Measurements from ENCODE around the gene COL4A2. TPM values are rescaled to one million over a fixed set of nuclear protein-coding genes. Genes with fewer than 3 reads are reported as not detected.

The COL4A2 gene
- total RNA-seq, 6 donors from 2014 or later: 169 to 458 (median 258) TPM

DNA sequence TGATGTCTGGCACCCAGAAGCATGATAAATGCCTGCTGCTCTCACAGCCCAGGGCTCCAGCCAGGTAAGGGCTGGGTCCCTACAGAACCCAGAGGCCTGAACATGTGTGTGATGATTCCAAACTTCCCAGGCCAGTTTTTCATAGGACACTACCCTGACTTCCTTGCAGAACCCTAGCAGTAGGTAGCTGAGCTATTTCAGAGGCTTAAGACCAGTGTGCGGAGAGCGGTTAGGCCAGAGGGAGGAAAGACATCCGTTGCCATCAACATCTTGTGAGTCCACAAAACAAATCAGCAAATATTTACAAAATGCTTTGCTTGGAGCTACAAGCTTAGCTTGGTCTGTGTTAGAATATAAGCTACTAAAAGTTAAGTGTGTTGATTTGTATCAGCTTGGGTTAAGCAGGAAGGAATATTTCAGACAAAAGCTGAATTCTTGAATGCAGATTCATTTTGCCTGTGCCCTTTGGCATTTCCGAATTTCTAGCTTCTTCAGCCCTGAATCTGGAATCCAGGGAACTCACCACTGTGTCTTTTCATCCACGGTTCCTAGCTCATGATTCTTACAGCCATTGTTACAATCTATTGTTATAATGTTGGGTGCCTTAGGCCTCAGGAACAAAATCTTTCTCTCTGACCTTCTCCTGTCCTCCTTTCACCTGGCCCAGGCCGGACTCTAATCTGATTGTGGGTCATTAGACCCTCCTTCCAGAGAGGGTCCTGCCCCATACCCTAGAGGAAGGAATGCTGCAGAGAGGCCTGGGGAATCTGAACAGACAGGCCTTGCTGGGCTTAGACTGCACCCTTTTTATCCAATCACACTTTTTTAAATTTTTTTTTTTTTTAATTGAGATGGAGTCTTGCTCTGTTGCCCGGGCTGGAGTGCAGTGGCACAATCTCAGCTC is 242.1 kb downstream of the COL4A2 start:
- TF ChIP-seq, protein P1, sequence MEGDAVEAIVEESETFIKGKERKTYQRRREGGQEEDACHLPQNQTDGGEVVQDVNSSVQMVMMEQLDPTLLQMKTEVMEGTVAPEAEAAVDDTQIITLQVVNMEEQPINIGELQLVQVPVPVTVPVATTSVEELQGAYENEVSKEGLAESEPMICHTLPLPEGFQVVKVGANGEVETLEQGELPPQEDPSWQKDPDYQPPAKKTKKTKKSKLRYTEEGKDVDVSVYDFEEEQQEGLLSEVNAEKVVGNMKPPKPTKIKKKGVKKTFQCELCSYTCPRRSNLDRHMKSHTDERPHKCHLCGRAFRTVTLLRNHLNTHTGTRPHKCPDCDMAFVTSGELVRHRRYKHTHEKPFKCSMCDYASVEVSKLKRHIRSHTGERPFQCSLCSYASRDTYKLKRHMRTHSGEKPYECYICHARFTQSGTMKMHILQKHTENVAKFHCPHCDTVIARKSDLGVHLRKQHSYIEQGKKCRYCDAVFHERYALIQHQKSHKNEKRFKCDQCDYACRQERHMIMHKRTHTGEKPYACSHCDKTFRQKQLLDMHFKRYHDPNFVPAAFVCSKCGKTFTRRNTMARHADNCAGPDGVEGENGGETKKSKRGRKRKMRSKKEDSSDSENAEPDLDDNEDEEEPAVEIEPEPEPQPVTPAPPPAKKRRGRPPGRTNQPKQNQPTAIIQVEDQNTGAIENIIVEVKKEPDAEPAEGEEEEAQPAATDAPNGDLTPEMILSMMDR (IDR thresholded peaks at IDR 0.05): no peak
- no peak for TF ChIP-seq POLR2AphosphoS5 (IDR thresholded peaks at IDR 0.05)
- TF ChIP-seq POLR2A (IDR thresholded peaks at IDR 0.05): no peak
- TF ChIP-seq EP300 (IDR thresholded peaks at IDR 0.05): no peak
- Histone ChIP-seq H3K4me3 (no peak overlapping the region), H3K27ac (peak overlapping the region in 1 of 4 donors; percentile 10), H3K4me1 (peaks cover 14 to 25% (median 21%) of the 10 kb centered on the region in 4 donors), H3K9me3 (no peaks in the 10 kb centered on the region), H3K27me3 (no peaks in the 10 kb centered on the region), H3K36me3 (no peaks in the 10 kb centered on the region)
- DNase-seq: no peak
- WGBS, 2 donors: 82 to 89% methylated on average over 7 of the region's 7 CpGs
- ATAC-seq (ENCODE audit: low FRiP score in 2 of 2): no peak

DNA sequence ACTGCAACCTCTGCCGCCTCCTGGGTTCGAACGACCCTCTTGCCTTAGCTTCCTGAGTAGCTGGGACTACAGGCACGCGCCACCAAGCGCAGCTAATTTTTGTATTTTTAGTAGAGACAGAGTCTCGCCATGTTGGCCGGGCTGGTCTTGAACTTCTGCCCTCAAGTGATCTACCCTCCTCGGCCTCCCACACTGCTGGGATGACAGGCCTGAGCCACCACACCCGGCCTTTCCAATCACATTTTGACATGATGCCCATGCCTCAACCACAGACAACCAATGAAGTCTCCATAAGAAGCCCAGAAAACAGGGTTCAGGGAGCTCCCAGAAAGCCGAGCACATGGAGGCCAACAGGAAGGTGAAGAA is 242.7 kb downstream of the COL4A2 start:
- H3K36me3 ChIP-seq: no peaks in the 10 kb centered on the region
- H3K4me3 ChIP-seq: no peak overlapping the region
- WGBS, 2 donors: 93 to 95% methylated on average over 11 of the region's 11 CpGs
- no peak overlapping the region for H3K27ac ChIP-seq
- H3K9me3 ChIP-seq: no peaks in the 10 kb centered on the region
- no peak for DNase-seq
- H3K4me1 ChIP-seq: peaks cover 18 to 31% (median 21%) of the 10 kb centered on the region in 4 donors
- no peaks in the 10 kb centered on the region for H3K27me3 ChIP-seq
- TF ChIP-seq POLR2AphosphoS5 (IDR thresholded peaks at IDR 0.05): no peak
- no peak for TF ChIP-seq POLR2A (IDR thresholded peaks at IDR 0.05)
- TF ChIP-seq EP300 (IDR thresholded peaks at IDR 0.05): no peak
- TF ChIP-seq, protein P1 (IDR thresholded peaks at IDR 0.05): no peak
- no peak for ATAC-seq (ENCODE audit: low FRiP score in 2 of 2)

DNA sequence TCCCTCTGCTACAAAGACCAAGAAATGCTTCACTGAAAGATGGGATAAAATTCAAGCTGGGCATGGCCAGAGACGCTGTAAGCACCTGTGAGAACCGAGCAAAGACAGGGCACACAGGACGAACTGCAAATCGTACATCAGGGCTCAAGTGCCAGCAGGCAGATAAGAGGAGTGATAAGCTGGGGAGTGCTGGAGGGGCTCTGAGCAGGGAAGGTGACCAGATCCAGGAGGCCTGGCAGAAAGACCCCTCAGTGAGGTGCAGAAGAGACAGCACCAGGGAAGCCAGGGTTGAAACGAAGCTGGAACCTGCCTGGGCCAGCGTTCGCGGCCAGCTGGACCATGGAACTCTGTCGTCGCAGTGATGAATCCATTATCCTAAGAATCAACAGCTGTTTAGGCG is 244.2 kb downstream of the COL4A2 start:
- H3K27ac ChIP-seq: peak overlapping the region in 1 of 4 donors; percentile 34
- DNase-seq (no peak), ATAC-seq (ENCODE audit: low FRiP score in 2 of 2) (no peak)
- H3K4me1 ChIP-seq: peaks cover 26 to 44% (median 32%) of the 10 kb centered on the region in 4 donors
- WGBS, 2 donors: 65 to 80% methylated on average over 11 of the region's 11 CpGs
- no peaks in the 10 kb centered on the region for H3K27me3 ChIP-seq
- TF ChIP-seq, protein P1 (IDR thresholded peaks at IDR 0.05): no peak
- H3K9me3 ChIP-seq: no peaks in the 10 kb centered on the region
- H3K36me3 ChIP-seq: no peaks in the 10 kb centered on the region
- H3K4me3 ChIP-seq: no peak overlapping the region

DNA sequence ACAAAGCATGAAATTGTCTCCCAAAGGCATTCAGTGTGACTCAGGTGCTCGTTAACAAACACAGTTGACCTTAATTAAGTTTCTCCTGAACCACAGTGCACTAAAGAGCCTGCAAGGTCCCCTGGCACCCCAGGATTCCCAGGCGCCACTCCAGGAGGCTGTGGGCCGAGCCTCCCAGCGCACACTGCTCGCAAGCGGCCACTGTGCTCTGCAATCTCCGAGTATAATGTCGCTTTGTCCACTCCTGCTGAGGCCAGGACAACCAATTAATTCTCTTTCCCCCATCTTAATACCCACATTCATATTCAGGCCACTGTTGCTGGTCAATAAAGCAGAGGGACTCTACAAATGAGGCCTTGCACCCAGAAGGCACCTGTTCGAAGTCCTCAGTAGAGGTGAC is 245.7 kb downstream of the COL4A2 start:
- 95 to 96% methylated on average over 9 of the region's 9 CpGs for WGBS, 2 donors
- ATAC-seq (ENCODE audit: low FRiP score in 2 of 2): no peak
- no peak overlapping the region for H3K27ac ChIP-seq

More for the DNA sequence above, 245.7 kb downstream of the COL4A2 start:
- peaks cover 21 to 44% (median 32%) of the 10 kb centered on the region in 4 donors for H3K4me1 ChIP-seq
- no peaks in the 10 kb centered on the region for H3K27me3 ChIP-seq
- H3K9me3 ChIP-seq: no peaks in the 10 kb centered on the region
- peaks cover 0 to 7% (median 2%) of the 10 kb centered on the region in 4 donors for H3K36me3 ChIP-seq
- TF ChIP-seq, protein P1 (IDR thresholded peaks at IDR 0.05): no peak
- no peak for TF ChIP-seq EP300 (IDR thresholded peaks at IDR 0.05)
- TF ChIP-seq POLR2AphosphoS5 (IDR thresholded peaks at IDR 0.05): no peak
- no peak for TF ChIP-seq POLR2A (IDR thresholded peaks at IDR 0.05)
- H3K4me3 ChIP-seq: no peak overlapping the region
- no peak for DNase-seq
